Measurements from ENCODE around the gene TTC3. TPM values are rescaled to one million over a fixed set of nuclear protein-coding genes. Genes with fewer than 3 reads are reported as not detected.

The TTC3 gene
- total and polyA plus RNA-seq, 2 of the 13 experiments (the other 11 are each of a cell fraction or from before 2014, with no cell fraction given), result 55.7 to 108 TPM

- TF ChIP-seq GZF1 (CRISPR knock-in tag; IDR thresholded peaks at IDR 0.05) (no peak), GFI1 (CRISPR knock-in tag; IDR thresholded peaks at IDR 0.05; ENCODE audit: borderline replicate concordance) (peak; percentile 96), MBD4 (IDR thresholded peaks at IDR 0.05; ENCODE audit: borderline replicate concordance, low read length) (peak; percentile 66; the same call in 1 of the 2 replicates), HNRNPLL (IDR thresholded peaks at IDR 0.05; ENCODE audit: low read depth, low read length, poor library complexity, severe bottlenecking) (no peak), ZNF589 (CRISPR knock-in tag; conservative IDR thresholded peaks at IDR 0.05) (no peak), PHF21A (CRISPR knock-in tag; IDR thresholded peaks at IDR 0.05) (peak; percentile 75; the same call in 1 of the 2 replicates), MLLT10 (CRISPR knock-in tag; IDR thresholded peaks at IDR 0.05) (no peak), NFYC (CRISPR knock-in tag; IDR thresholded peaks at IDR 0.05) (no peak), ZNF333 (CRISPR knock-in tag; IDR thresholded peaks at IDR 0.05; ENCODE audit: borderline replicate concordance) (no peak), MED1 (CRISPR knock-in tag; IDR thresholded peaks at IDR 0.05) (peak; percentile 81), ZNF12 (CRISPR knock-in tag; IDR thresholded peaks at IDR 0.05) (no peak), ZNF577 (CRISPR knock-in tag; IDR thresholded peaks at IDR 0.05; ENCODE audit: borderline replicate concordance, low read depth) (no peak), ZFP1 (CRISPR knock-in tag; IDR thresholded peaks at IDR 0.05) (no peak), ARID3A (IDR thresholded peaks at IDR 0.05; ENCODE audit: low read depth, low read length) (peak; percentile 83), ZNF512B (CRISPR knock-in tag; IDR thresholded peaks at IDR 0.05; ENCODE audit: borderline replicate concordance) (no peak), POGZ (CRISPR knock-in tag; IDR thresholded peaks at IDR 0.05) (peak; percentile 52; the same call in 1 of the 2 replicates), ZBTB4 (CRISPR knock-in tag; IDR thresholded peaks at IDR 0.05; ENCODE audit: borderline replicate concordance) (no peak), NR0B2 (CRISPR knock-in tag; IDR thresholded peaks at IDR 0.05) (no peak)
- TF ChIP-seq, protein P1, sequence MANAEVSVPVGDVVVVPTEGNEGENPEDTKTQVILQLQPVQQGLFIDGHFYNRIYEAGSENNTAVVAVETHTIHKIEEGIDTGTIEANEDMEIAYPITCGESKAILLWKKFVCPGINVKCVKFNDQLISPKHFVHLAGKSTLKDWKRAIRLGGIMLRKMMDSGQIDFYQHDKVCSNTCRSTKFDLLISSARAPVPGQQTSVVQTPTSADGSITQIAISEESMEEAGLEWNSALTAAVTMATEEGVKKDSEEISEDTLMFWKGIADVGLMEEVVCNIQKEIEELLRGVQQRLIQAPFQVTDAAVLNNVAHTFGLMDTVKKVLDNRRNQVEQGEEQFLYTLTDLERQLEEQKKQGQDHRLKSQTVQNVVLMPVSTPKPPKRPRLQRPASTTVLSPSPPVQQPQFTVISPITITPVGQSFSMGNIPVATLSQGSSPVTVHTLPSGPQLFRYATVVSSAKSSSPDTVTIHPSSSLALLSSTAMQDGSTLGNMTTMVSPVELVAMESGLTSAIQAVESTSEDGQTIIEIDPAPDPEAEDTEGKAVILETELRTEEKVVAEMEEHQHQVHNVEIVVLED (CRISPR knock-in tag; IDR thresholded peaks at IDR 0.05; ENCODE audit: borderline replicate concordance), result no peak; the same call in 1 of the 2 replicates
Measured at GRCh38 chr21:37082856-37083528, 9.9 kb downstream of the TTC3 start (continued).

Measured in HepG2 (cell line).